Cardiac fibroblast (primary cell): ENCODE measurements around the gene OIP5.

Experiments
- DNase-seq, 2 donors: peaks; one replicate each; pipeline versions ENCODE4 v3.0.0 to v3.0.0-alpha.2; 2010; ENCODE audit warnings: low read depth in 2 of 2
- H3K4me3 ChIP-seq, 2 donors: replicated peaks in 1 of 2; 1 replicate in 1 of 2; 2 replicates in 1 of 2; pipeline ENCODE4 v1.5.1; 2011; ENCODE audit warnings: low read depth in 2 of 2, low read length in 2 of 2, mild to moderate bottlenecking in 2 of 2, moderate library complexity in 1 of 2
- TF ChIP-seq, protein P1 (sequence below): IDR thresholded peaks from one replicate; pipeline ENCODE4 v1.5.1; 2011; ENCODE audit warnings: low read depth, mild to moderate bottlenecking, low read length, inconsistent platforms

The OIP5 gene

DNA sequence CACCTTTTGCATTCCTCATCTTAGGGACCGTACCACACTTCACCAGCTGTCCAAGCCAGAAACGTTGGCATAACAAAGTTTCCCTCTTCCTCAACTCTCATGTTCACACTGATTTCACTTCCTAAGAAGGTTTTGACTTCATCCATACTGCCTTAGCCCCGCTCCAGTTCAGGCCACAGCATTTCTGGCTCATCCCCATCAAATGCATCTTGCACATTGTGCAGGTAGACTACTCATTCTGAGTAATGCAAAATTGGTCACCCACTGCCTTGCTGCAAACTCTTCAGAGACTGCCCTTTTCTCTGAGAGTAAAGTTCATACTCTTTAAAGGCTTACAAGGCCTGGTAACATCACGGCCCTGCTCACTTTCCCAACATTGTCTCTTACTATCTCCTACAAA, 9.1 kb upstream of the OIP5 start:
- H3K4me3 ChIP-seq = no peak overlapping the region
- TF ChIP-seq, protein P1, sequence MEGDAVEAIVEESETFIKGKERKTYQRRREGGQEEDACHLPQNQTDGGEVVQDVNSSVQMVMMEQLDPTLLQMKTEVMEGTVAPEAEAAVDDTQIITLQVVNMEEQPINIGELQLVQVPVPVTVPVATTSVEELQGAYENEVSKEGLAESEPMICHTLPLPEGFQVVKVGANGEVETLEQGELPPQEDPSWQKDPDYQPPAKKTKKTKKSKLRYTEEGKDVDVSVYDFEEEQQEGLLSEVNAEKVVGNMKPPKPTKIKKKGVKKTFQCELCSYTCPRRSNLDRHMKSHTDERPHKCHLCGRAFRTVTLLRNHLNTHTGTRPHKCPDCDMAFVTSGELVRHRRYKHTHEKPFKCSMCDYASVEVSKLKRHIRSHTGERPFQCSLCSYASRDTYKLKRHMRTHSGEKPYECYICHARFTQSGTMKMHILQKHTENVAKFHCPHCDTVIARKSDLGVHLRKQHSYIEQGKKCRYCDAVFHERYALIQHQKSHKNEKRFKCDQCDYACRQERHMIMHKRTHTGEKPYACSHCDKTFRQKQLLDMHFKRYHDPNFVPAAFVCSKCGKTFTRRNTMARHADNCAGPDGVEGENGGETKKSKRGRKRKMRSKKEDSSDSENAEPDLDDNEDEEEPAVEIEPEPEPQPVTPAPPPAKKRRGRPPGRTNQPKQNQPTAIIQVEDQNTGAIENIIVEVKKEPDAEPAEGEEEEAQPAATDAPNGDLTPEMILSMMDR = no peak
- DNase-seq = no peak

DNA sequence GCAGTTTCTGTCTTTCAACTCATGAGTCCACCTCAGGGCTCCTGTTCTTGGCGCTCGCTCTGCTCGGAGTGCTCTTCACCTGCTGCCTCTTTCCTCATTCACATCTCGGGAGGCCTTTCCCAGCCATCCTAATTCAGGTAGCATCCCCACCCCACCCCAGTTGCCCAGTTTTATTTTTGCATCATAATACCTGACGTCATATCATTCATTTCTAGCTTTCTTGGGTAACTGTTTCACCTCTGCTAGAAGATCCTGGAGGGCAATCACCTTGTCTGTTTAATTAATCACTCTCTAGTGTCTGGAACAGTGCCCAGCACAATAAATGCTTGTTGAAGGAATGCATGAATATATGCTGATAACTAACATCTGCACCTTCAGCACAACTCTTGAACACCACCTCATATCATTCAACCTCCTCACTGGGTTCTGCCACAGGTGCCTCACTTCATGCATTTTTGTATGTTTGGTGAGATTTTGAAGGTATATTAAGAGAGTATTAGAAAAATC, 7.9 kb upstream of the OIP5 start:
- DNase-seq = no peak
- TF ChIP-seq, protein P1 = no peak
- H3K4me3 ChIP-seq = no peak overlapping the region

DNA sequence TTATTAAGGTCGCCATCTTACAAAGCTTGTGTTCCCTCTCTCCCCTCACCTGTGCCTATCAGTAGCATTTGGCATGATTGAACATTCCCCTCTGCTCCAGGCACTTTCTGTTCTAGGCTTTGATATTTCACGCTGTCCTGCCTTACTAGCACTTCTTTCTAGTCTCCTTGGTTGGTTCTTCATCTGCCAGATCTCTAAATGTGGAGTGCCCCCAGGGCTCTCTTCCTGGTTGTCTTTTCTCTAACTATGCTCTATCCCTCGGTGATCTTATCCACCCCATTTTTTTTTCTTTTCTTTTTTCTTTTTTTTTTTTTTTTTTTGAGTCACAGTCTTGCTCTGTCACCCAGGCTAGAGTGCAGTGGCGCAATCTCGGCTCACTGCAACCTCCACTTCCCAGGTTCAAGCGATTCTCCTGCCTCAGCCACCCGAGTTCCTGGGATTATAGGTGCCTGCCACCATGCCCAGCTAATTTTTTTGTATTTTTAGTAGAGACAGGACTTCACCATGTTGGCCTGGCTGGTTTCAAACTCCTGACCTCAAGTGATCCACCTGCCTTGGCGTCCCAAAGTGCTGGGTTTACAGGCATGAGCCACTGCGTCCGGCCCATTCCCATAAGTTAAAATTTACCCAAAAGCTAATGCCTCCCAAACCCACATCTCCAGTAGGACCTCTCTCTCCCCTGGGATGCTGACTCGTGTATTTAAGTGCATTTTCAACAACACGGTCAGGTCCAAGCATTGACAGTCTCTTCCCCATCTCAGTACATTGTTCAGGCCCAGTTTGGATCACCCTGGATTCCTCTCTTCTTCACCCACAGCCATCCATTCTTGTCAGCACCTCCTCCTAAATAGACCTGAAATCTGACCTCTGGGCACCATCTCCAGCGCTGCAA, 5.5 kb upstream of the OIP5 start:
- TF ChIP-seq, protein P1 = no peak
- DNase-seq = peak in 1 of 2 donors; percentile 17
- H3K4me3 ChIP-seq = no peak overlapping the region

DNA sequence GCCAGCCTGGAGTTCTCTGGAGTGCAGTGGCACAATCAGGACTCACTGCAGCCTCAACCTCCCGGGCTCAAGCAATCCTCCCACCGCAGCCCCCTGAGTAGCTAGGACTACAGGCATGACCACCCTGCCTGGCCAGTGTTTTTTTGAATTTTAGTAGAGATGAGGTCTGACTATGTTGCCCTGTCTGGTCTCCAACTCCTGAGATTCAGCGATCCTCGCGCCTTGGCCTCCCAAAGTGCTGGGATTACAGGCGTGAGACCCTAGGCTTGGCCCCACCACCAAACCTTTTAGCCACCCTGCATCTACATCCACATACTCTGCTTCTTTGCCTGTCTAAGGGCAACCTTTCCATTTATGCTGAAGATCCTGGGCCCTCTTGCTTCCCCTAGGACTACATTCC, 4.7 kb upstream of the OIP5 start:
- H3K4me3 ChIP-seq = no peak overlapping the region
- TF ChIP-seq, protein P1 = no peak
- no peak for DNase-seq

DNA sequence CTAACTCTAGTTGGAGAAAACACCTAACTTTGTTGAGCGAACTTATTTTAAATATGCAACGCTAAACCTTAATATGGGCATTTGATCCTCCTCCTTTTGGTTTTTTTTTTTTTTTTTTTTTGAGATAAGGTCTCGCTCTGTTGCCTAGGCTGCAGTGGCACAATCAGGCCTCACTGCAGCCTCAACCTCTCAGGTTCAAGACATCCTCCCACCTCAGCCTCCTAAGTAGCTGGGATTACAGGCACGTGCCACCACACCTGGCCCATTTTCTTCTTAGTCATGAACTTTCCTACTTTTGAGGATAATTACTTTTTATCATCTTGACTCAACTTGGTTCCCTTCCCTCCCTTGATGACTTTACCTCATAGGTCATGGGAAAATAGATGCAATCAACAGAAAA, 4.2 kb upstream of the OIP5 start:
- H3K4me3 ChIP-seq = no peak overlapping the region
- TF ChIP-seq, protein P1 = no peak
- DNase-seq = no peak

DNA sequence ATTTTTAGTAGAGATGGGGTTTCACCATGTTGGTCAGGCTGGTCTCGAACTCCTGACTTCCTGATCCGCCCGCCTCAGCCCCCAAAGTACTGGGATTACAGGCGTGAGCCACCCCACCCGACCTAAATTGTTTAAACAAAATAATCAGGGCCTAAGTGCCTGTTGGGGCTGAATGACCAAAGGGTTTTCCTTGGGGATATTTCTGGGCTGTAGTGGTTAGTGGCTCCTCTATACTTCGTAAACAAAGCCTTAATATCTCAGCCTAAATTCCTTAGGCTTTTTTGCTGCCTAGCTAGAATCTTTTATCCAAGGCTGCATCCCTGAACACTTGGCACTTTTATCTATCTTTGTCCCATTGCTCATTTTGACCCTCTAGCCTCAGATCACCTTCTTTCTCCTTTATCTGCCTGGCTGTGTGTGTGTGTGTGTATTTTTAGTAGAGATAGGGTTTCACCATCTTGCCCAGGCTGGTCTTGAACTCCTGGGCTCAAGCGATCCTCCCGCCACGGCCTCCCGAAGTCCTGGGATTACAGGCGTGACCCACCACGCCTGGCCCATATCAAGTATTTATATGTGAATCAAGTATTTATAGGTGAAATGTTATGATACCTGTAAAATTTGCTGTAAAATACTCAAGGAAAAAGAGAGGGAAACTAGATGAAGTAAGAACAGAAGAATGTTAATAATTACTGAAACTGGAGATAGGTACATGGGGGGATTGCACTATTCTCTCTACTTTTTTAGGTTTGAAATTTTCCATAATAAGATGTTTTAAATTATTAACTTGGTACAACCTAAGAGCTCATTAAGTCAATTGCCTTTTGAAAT, 2.1 kb upstream of the OIP5 start:
- no peak overlapping the region for H3K4me3 ChIP-seq
- TF ChIP-seq, protein P1 = no peak
- DNase-seq = no peak
